GM12878 (cell line): ENCODE measurements around the gene HOXD3.

Experiments
- BHLHE40 ChIP-seq, 2 experiments: fragments of 450-650 bp in 1 of 2; IDR thresholded peaks; 2 replicates each; pipeline ENCODE4 v1.6.1; 2011 to 2017; ENCODE audit warnings: low read depth in 2 of 2, borderline replicate concordance in 1 of 2, improper control_type of control experiment in 1 of 2, low read length in 1 of 2, mild to moderate bottlenecking in 1 of 2
- EP300 ChIP-seq, 2 experiments: fragments of 150-350 bp in 1 of 2; IDR thresholded peaks; 2 replicates each; pipeline ENCODE4 v1.6.1; 2011 to 2012; ENCODE audit warnings: low read depth in 2 of 2, low read length in 2 of 2, borderline replicate concordance in 1 of 2, improper control_type of control experiment in 1 of 2, inconsistent platforms in 1 of 2; ENCODE audit not compliant: control insufficient read depth in 1 of 2
- FOXM1 ChIP-seq: IDR thresholded peaks from 2 replicates; pipeline ENCODE4 v1.6.1; 2012; ENCODE audit warnings: low read depth, mild to moderate bottlenecking, inconsistent platforms, low read length, moderate library complexity
- IRF4 ChIP-seq: IDR thresholded peaks from 2 replicates; pipeline ENCODE4 v1.6.1; 2011; ENCODE audit warnings: low read depth, low read length
- POLR2AphosphoS5 ChIP-seq: IDR thresholded peaks from 2 replicates; pipeline ENCODE4 v1.6.1; 2011; ENCODE audit warnings: mild to moderate bottlenecking, low read length, inconsistent platforms
- TARDBP ChIP-seq: IDR thresholded peaks from 2 replicates; pipeline ENCODE4 v1.6.1; 2016; ENCODE audit warnings: borderline replicate concordance
- ZBED1 ChIP-seq: IDR thresholded peaks from 2 replicates; pipeline ENCODE4 v1.6.1; 2016; ENCODE audit warnings: borderline replicate concordance
- ZNF274 ChIP-seq: IDR thresholded peaks from one replicate; pipeline ENCODE4 v1.8.0; 2011; ENCODE audit not compliant: insufficient read length, insufficient read depth
- TF ChIP-seq, protein P1 (sequence below): fragments of 450-650 bp; IDR thresholded peaks from 2 replicates; pipeline ENCODE4 v1.6.1; 2017; ENCODE audit warnings: antibody characterized with exemption, mild to moderate bottlenecking, moderate library complexity
- TF ChIP-seq, protein P2 (sequence below): fragments of 450-650 bp; conservative IDR thresholded peaks from 2 replicates; pipeline ENCODE4 v1.6.1; 2017; ENCODE audit warnings: mild to moderate bottlenecking, moderate library complexity
- TF ChIP-seq, protein P3 (sequence below), 3 experiments: IDR thresholded peaks in 2 of 3; conservative IDR thresholded peaks in 1 of 3; 2 replicates each; pipeline ENCODE4 v1.5.1; 2011; ENCODE audit warnings: low read depth in 3 of 3, low read length in 3 of 3, mild to moderate bottlenecking in 3 of 3, control low read depth in 2 of 3, moderate library complexity in 2 of 3, inconsistent platforms in 1 of 3, mixed read lengths in 1 of 3; ENCODE audit not compliant: control insufficient read depth in 2 of 3, insufficient read depth in 1 of 3; ENCODE audit errors: extremely low read depth in 1 of 3
- TF ChIP-seq, protein P4 (sequence below): IDR thresholded peaks from 2 replicates; pipeline ENCODE4 v1.6.1; 2011; ENCODE audit warnings: mild to moderate bottlenecking, low read depth, low read length, moderate library complexity; ENCODE audit not compliant: insufficient replicate concordance

DNA sequence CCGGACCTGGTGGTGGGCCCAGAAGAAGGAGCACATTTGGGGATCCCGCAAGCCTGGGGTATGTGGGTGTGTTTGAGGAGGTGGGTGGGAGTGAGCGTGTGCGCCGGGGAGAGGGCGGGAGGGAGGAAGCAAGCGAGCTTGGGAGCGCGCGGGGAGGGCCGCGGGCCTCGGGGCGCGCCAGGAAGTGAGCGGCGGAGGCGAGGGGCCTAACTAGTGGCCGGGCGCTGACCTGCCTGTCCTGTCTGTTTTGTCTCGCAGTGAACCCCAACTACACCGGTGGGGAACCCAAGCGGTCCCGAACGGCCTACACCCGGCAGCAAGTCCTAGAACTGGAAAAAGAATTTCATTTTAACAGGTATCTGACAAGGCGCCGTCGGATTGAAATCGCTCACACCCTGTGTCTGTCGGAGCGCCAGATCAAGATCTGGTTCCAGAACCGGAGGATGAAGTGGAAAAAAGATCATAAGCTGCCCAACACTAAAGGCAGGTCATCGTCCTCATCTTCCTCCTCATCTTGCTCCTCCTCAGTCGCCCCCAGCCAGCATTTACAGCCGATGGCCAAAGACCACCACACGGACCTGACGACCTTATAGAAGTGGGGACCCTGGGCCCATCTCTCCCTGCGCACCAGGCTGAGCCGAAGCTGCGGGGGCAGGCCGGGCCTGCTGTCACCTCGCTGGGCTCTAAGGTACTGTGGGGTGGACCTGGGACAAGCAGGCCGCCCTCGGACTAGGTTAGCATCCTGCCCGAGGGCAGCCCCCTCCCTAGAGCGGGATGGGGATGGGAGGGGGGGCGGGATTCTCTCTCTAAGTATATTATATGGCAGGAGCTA, 4.5 kb upstream of the HOXD3 start:
- no peak for TF ChIP-seq TARDBP
- TF ChIP-seq, protein P1, sequence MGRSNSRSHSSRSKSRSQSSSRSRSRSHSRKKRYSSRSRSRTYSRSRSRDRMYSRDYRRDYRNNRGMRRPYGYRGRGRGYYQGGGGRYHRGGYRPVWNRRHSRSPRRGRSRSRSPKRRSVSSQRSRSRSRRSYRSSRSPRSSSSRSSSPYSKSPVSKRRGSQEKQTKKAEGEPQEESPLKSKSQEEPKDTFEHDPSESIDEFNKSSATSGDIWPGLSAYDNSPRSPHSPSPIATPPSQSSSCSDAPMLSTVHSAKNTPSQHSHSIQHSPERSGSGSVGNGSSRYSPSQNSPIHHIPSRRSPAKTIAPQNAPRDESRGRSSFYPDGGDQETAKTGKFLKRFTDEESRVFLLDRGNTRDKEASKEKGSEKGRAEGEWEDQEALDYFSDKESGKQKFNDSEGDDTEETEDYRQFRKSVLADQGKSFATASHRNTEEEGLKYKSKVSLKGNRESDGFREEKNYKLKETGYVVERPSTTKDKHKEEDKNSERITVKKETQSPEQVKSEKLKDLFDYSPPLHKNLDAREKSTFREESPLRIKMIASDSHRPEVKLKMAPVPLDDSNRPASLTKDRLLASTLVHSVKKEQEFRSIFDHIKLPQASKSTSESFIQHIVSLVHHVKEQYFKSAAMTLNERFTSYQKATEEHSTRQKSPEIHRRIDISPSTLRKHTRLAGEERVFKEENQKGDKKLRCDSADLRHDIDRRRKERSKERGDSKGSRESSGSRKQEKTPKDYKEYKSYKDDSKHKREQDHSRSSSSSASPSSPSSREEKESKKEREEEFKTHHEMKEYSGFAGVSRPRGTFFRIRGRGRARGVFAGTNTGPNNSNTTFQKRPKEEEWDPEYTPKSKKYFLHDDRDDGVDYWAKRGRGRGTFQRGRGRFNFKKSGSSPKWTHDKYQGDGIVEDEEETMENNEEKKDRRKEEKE: no peak
- no peak for TF ChIP-seq ZNF274
- no peak for TF ChIP-seq IRF4
- TF ChIP-seq, protein P2, sequence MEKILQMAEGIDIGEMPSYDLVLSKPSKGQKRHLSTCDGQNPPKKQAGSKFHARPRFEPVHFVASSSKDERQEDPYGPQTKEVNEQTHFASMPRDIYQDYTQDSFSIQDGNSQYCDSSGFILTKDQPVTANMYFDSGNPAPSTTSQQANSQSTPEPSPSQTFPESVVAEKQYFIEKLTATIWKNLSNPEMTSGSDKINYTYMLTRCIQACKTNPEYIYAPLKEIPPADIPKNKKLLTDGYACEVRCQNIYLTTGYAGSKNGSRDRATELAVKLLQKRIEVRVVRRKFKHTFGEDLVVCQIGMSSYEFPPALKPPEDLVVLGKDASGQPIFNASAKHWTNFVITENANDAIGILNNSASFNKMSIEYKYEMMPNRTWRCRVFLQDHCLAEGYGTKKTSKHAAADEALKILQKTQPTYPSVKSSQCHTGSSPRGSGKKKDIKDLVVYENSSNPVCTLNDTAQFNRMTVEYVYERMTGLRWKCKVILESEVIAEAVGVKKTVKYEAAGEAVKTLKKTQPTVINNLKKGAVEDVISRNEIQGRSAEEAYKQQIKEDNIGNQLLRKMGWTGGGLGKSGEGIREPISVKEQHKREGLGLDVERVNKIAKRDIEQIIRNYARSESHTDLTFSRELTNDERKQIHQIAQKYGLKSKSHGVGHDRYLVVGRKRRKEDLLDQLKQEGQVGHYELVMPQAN: no peak
- TF ChIP-seq FOXM1: no peak
- TF ChIP-seq, protein P3, sequence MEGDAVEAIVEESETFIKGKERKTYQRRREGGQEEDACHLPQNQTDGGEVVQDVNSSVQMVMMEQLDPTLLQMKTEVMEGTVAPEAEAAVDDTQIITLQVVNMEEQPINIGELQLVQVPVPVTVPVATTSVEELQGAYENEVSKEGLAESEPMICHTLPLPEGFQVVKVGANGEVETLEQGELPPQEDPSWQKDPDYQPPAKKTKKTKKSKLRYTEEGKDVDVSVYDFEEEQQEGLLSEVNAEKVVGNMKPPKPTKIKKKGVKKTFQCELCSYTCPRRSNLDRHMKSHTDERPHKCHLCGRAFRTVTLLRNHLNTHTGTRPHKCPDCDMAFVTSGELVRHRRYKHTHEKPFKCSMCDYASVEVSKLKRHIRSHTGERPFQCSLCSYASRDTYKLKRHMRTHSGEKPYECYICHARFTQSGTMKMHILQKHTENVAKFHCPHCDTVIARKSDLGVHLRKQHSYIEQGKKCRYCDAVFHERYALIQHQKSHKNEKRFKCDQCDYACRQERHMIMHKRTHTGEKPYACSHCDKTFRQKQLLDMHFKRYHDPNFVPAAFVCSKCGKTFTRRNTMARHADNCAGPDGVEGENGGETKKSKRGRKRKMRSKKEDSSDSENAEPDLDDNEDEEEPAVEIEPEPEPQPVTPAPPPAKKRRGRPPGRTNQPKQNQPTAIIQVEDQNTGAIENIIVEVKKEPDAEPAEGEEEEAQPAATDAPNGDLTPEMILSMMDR (IDR thresholded peaks at IDR 0.05 in 2 of 3, conservative IDR thresholded peaks at IDR 0.05 in 1 of 3; ENCODE audit: control insufficient read depth in 2 of 3, extremely low read depth in 1 of 3, insufficient read depth in 1 of 3, low read depth in 3 of 3, low read length in 3 of 3): no peak
- TF ChIP-seq, protein P4, sequence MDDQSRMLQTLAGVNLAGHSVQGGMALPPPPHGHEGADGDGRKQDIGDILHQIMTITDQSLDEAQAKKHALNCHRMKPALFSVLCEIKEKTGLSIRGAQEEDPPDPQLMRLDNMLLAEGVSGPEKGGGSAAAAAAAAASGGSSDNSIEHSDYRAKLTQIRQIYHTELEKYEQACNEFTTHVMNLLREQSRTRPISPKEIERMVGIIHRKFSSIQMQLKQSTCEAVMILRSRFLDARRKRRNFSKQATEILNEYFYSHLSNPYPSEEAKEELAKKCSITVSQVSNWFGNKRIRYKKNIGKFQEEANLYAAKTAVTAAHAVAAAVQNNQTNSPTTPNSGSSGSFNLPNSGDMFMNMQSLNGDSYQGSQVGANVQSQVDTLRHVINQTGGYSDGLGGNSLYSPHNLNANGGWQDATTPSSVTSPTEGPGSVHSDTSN: no peak
- TF ChIP-seq ZBED1: no peak
- no peak for TF ChIP-seq EP300 (IDR thresholded peaks at IDR 0.05; ENCODE audit: borderline replicate concordance in 1 of 2, control insufficient read depth in 1 of 2, low read depth in 2 of 2, low read length in 2 of 2)
- no peak for TF ChIP-seq POLR2AphosphoS5
- no peak for TF ChIP-seq BHLHE40 (IDR thresholded peaks at IDR 0.05; ENCODE audit: borderline replicate concordance in 1 of 2, low read depth in 2 of 2, low read length in 1 of 2)
